C4-2B (cell line): ENCODE measurements around the gene PDE5A.

Experiments used
- CTCF ChIP-seq: fragments of 450-650 bp; conservative IDR thresholded peaks from 2 replicates; pipeline ENCODE4 v1.5.1; 2017; ENCODE audit warnings: mild to moderate bottlenecking
- ZFX ChIP-seq: fragments of 450-650 bp; IDR thresholded peaks from 2 replicates; pipeline ENCODE4 v1.6.1; 2017

- no peak for TF ChIP-seq CTCF
- no peak for TF ChIP-seq ZFX
Observed at GRCh38 chr4:119504616-119505015, 124.0 kb downstream of the PDE5A start.
